ENCODE measurements around the gene SNCAIP.

Gene SNCAIP

DNA sequence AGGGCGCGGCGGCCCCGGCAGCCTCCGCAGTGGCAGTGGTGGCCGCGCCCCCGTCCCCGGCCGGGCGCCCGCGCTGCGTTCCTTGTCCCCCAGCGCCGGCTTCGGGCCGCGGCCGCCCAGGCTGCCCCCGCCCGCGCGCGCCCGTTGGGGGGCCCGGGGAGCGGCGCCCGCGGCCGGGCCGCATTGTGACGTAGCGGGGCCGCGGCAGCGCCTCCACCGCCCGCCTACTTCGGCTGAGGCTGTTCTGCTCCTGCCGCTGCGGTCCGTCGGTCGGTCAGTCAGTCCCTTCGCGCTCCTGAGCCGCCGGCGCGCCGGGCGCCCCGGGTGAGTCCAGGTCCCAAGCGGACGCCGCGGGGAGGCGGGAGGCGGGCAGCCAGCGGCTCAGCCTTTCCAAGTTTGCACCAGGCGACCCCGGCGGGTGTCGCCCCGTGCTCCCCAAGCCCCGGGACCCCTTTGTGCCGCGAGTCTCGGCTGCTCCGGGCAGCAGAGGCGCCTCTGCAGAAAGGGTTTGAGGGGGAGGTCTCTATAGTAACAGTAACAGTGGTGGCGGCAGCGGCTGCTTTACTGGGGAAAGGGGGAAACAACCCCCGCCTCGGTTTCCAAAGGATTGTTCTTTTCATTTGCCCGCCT, at the start of gene SNCAIP:
Gene SNCAIP (plus strand): TSS at position 277 of the 630 bp plus-strand sequence. CDS start 78,898 bp downstream, outside the sequence.
- DNase-seq, result no peak

DNA sequence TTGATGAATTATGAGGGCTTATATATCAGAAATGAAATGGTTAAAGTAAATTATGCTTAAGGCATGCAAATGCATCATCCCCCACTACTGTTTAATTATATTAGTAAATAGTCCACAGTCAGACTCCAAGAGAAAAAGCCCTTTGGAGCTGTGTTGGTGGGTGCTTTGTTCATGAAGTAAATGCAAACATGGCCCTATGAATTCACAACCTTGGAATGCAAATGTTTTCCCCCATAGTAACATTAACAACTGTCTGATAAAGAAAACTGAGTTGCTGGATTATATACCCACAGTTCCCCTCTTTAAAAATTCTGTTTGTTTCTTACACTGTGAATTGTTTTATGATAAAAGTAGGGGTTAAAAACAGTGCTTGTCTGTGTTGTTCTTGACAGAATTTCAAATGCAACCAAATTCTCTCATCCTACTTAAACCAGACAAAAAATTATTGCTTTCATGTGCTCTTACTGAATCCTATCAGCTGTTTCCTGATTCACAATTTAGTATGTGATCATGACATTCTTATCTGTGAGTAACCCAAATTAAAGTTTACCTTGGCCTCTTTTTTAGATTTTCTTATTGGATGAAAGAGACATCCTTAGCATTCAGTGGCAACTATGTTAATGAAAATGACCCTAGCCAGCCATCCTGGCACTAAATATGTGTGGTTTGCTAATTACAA, 48.5 kb upstream of the SNCAIP start:
- DNase-seq, result no peak

DNA sequence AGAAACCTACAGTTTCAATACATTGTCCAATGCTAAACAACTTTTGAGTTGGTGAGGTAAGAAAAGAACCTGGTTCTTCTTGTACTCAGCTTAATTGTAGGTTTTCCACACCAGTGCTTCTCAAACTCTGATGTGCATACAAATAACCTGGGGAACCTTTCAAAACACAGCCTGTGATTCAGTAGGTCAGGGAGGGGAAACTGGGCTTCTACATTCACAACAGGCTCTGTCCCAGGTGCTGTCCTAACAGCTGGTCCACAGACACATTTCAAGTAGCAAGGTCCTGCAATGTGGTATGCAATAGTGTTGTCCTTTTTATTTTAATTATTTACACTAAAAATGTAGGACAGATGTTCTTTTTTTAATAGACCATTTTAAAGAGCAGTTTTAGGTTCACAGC, 47.4 kb upstream of the SNCAIP start:
- no peak for DNase-seq

- DNase-seq, result no peak
Measured at GRCh38 chr5:122267185-122267584, 44.9 kb upstream of the SNCAIP start.

DNA sequence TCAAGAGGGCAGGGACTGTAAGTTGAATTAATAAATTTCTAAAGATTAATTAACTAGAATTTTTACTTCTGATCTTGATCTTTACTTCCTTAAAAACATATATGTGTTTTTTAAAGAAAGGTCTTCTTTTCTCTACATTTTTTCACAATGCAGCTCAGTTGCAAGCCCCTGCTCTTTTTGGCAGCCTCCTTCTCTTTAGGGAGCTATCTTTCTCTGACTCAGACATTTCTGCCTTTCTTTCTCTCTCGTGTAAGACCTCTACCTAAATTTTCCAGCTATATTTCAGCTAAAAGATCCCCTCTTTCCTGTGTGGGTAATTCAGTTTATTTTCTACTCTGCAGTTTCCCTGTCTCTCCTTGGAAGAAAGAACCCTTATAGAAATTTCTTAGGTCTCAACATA, 38.3 kb upstream of the SNCAIP start:
- DNase-seq, result no peak

- DNase-seq, result no peak
Measured at GRCh38 chr5:122283592-122283991, 28.4 kb upstream of the SNCAIP start.

- no peak for DNase-seq
Measured at GRCh38 chr5:122286541-122286940, 25.5 kb upstream of the SNCAIP start.

DNA sequence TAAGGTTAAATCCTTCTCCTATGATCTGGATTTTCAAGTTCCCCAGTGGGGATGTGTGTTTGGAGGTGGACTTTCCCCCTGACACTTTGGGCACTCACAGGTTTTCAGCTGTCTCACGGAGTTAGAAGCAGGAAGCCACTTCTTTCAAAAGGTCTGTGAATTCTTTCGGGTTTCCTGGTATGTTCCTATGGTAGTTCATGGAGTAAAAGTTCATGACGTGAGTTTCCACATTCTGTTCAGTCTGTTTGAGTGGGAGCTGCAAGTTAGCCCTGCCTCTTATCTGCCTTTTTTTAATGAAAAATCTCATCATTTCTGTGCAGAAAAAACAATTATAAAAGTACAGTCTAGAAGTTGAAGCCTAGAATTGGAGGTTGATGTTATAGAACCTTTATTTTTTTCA, 24.9 kb upstream of the SNCAIP start:
- no peak for DNase-seq

DNA sequence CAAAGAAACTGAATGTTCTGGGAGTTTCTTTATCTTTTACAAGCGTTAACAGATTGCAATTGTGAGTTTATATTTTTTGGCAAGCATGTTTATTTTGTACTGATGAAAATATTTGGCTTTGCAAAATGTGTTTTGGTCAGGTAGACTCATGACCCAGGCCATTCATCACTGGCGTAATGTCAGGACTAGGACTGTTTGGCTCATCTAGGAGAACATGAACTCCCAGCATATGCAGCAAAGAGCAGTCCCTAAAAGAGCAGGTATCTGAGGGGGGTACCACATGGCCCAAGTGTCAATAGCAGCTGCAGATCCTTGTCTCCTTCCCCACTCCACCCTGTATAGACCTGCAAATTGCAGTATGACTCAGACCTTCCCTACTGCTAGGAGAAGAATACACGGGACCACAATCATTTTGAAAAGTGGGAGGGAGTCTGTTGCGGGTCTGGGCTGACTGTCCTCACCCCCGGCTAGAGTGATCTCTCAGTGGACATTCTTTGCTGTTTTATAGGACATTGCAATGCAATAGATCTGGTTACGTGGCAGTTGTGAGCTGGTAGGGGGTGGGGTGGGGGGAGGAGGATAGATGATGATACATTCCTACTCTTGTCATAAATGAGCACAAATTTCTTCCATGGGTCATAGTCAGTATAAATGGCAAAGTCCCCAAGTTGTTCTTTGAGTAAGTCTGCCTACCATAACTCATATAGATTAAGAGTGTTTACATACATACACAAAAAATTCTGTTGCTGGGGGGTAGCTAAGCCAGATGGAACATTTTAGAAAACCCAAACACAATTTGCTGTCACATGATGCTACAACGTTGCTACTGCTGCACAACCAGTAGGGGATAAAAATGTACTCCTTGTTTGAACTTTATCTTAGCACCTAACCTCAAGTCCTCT, 20.8 kb upstream of the SNCAIP start:
- no peak for DNase-seq

GRCh38 chr5:122292332-122292731, 19.7 kb upstream of the SNCAIP start:
- DNase-seq, result no peak

DNA sequence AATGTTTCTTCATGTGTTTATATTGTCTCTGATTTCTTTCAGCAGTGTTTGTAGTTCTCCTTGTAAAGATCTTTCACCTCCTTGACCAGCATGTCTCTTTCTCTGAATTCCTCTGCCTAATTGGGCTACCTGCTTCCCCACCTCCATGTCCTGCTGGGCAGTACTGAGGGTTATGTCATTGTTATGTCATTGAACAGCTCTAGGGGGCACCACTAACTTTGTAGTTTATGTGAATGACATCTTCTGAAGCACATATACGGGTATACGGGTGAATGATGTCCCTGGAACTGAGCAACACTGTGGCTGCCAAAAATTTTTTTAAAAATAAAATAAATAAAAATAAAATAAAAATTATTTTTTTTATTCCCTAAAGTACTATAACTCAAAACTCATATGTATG, 16.9 kb upstream of the SNCAIP start:
- DNase-seq, result no peak

DNA sequence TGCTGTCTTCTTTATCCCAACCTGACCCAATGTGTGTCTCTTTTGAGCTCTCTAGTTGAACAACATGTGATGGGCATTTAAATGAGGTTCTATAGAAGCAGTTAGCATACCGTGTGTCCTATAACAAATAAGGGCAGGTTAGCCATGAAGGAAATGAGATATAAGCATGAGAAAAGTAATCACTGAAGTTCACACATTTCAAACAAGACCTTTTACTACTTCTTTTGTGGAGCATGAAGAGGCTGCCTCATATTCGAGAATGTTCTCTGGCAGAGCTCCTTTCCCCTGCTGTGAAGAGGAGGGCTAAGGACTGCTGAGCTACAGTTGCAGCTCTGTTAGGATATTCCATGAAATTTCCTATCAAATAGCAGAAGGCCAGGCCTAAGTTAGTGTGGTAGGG, 15.2 kb upstream of the SNCAIP start:
- DNase-seq, result no peak

- no peak for DNase-seq
Measured at GRCh38 chr5:122297587-122298298, 14.3 kb upstream of the SNCAIP start.

- no peak for DNase-seq
Measured at GRCh38 chr5:122300374-122300773, 11.7 kb upstream of the SNCAIP start.

- DNase-seq, result no peak
Measured at GRCh38 chr5:122301016-122301415, 11.0 kb upstream of the SNCAIP start.

GRCh38 chr5:122304471-122305215, 7.4 kb upstream of the SNCAIP start:
- DNase-seq, result no peak

GRCh38 chr5:122306461-122306860, 5.6 kb upstream of the SNCAIP start:
- no peak for DNase-seq

- DNase-seq, result no peak
Measured at GRCh38 chr5:122310889-122311288, 1.1 kb upstream of the SNCAIP start.

DNA sequence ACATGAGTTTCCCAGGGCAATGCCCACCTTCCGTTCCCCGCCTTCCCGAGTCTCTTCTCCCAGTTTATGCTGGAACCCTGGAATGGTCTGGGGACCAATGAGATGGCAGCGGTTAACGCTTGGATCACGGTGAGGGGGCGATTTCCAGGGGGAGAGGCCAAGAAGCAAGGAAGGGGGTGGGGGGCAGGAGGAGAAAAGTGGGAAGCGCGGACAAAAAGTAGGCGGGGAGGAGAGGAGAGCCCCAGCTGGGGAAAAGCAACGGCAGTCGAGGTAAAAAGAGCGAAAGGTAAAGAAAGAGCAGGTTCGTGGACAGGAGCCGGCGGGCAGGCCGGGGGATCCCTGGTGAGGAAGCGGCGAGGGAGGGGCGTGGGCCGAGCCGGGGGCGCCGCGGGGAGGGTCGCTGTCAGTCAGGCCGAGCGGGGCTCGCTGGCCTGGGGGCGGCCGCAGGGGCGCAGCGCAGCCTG, 508 bp upstream of the SNCAIP start:
- no peak for DNase-seq

GRCh38 chr5:122312591-122313406, 762 bp downstream of the SNCAIP start:
- peak in 1 of 2 experiments; percentile 46 for DNase-seq

DNA sequence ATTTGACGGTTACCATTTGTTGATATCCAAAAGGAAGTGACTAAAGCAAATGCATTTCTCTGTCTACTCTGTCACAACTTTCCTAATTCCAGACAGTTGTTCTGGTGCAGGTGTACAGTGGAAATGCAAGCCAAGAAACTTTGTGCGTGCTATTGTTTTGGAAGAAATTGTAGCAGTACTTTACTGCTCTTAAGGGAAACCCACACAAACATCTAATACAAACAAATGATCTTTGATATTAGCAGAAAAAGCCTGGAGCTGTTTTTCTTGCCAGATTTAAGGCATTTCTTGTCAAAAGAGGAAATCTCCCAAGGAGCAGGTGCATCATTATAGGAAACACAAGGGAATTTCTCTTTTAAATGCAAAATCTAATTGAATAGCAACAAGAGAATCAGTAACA, 2.0 kb downstream of the SNCAIP start:
- no peak for DNase-seq

All from cerebellar nuclear complex (tissue), 1 donor.